ENCODE data around the gene KLK5. TPM values are rescaled to one million over a fixed set of nuclear protein-coding genes. Genes with fewer than 3 reads are reported as not detected.

Gene KLK5
- polyA plus RNA-seq, 1 donor (not counting 4 experiments of a cell fraction or from before 2014, with no cell fraction given): 477 TPM

GRCh38 chr19:50957587-50957986 lies 4.7 kb upstream of the KLK5 start:
- no peak for FAIRE-seq
- dilution Hi-C loops (cut with MboI; ENCODE audit: extremely low pct_ligation_motif_present, low sequenced_read_pairs): no loop called here
- no peak for TF ChIP-seq CTCF (optimal IDR thresholded peaks at IDR 0.05 in 1 of 3, IDR thresholded peaks at IDR 0.05 in 1 of 3, conservative IDR thresholded peaks at IDR 0.05 in 1 of 3; ENCODE audit: extremely low read depth in 1 of 3, insufficient read depth in 2 of 3, low read length in 3 of 3)
- TF ChIP-seq EZH2 (IDR thresholded peaks at IDR 0.05; ENCODE audit: low read length): no peak
- H3K27ac ChIP-seq (ENCODE audit: control insufficient read depth, insufficient read depth, low read length): no peak overlapping the region
- H3K27me3 ChIP-seq (ENCODE audit: control insufficient read depth, extremely low read depth, insufficient read depth, low read length): peaks cover 4% of the 10 kb centered on the region
- H3K4me2 ChIP-seq (ENCODE audit: control insufficient read depth, extremely low read depth, insufficient read depth, low read depth, low read length): no peak overlapping the region
- peaks cover 9% of the 10 kb centered on the region for H3K4me1 ChIP-seq (ENCODE audit: control insufficient read depth, extremely low read depth, insufficient read depth, low read length)
- DNase-seq (ENCODE audit: low read depth, low spot score): no peak
- H3K9me1 ChIP-seq (ENCODE audit: control insufficient read depth, extremely low read depth, insufficient read depth, low read length): no peaks in the 10 kb centered on the region
- H3K79me2 ChIP-seq (ENCODE audit: control insufficient read depth, insufficient read depth, low read length): peaks cover 2% of the 10 kb centered on the region
- no peaks in the 10 kb centered on the region for H3K36me3 ChIP-seq (ENCODE audit: control insufficient read depth in 2 of 2, extremely low read depth in 1 of 2, insufficient read depth in 2 of 2, low read length in 2 of 2)
- peaks cover 3% of the 10 kb centered on the region for H3K9me3 ChIP-seq (ENCODE audit: control insufficient read depth, low read depth, low read length)
- no peak overlapping the region for H3K4me3 ChIP-seq (ENCODE audit: control insufficient read depth in 2 of 3, extremely low read depth in 1 of 3, insufficient read depth in 2 of 3, low read depth in 1 of 3, low read length in 3 of 3)
- no peak overlapping the region for H3K9ac ChIP-seq (ENCODE audit: control insufficient read depth, extremely low read depth, insufficient read depth, low read length)
- no peak overlapping the region for H2AFZ ChIP-seq (ENCODE audit: control insufficient read depth, low read length)
- H4K20me1 ChIP-seq (ENCODE audit: control insufficient read depth, extremely low read depth, insufficient read depth, low read length): no peaks in the 10 kb centered on the region

- no peak overlapping the region for H2AFZ ChIP-seq (ENCODE audit: control insufficient read depth, low read length)
- FAIRE-seq (no peak), DNase-seq (ENCODE audit: low read depth, low spot score) (no peak)
- H3K36me3 ChIP-seq (ENCODE audit: control insufficient read depth in 2 of 2, extremely low read depth in 1 of 2, insufficient read depth in 2 of 2, low read length in 2 of 2): peaks cover 9 to 14% of the 10 kb centered on the region in 2 experiments
- TF ChIP-seq CTCF (optimal IDR thresholded peaks at IDR 0.05 in 1 of 3, IDR thresholded peaks at IDR 0.05 in 1 of 3, conservative IDR thresholded peaks at IDR 0.05 in 1 of 3; ENCODE audit: extremely low read depth in 1 of 3, insufficient read depth in 2 of 3, low read length in 3 of 3) (no peak), EZH2 (IDR thresholded peaks at IDR 0.05; ENCODE audit: low read length) (no peak)
- peaks cover 14% of the 10 kb centered on the region for H3K79me2 ChIP-seq (ENCODE audit: control insufficient read depth, insufficient read depth, low read length)
- H4K20me1 ChIP-seq (ENCODE audit: control insufficient read depth, extremely low read depth, insufficient read depth, low read length): no peaks in the 10 kb centered on the region
- H3K27ac ChIP-seq (ENCODE audit: control insufficient read depth, insufficient read depth, low read length): no peak overlapping the region
- no peak overlapping the region for H3K4me2 ChIP-seq (ENCODE audit: control insufficient read depth, extremely low read depth, insufficient read depth, low read depth, low read length)
- no peak overlapping the region for H3K4me3 ChIP-seq (ENCODE audit: control insufficient read depth in 2 of 3, extremely low read depth in 1 of 3, insufficient read depth in 2 of 3, low read depth in 1 of 3, low read length in 3 of 3)
- dilution Hi-C loops (cut with MboI; ENCODE audit: extremely low pct_ligation_motif_present, low sequenced_read_pairs): no loop called here
- no peaks in the 10 kb centered on the region for H3K9me1 ChIP-seq (ENCODE audit: control insufficient read depth, extremely low read depth, insufficient read depth, low read length)
- H3K4me1 ChIP-seq (ENCODE audit: control insufficient read depth, extremely low read depth, insufficient read depth, low read length): peaks cover 19% of the 10 kb centered on the region
- no peak overlapping the region for H3K9ac ChIP-seq (ENCODE audit: control insufficient read depth, extremely low read depth, insufficient read depth, low read length)
- no peaks in the 10 kb centered on the region for H3K9me3 ChIP-seq (ENCODE audit: control insufficient read depth, low read depth, low read length)
- H3K27me3 ChIP-seq (ENCODE audit: control insufficient read depth, extremely low read depth, insufficient read depth, low read length): no peaks in the 10 kb centered on the region
These were observed 3.0 kb downstream of the KLK5 start for GRCh38 chr19:50949861-50950260.

Measured in keratinocyte (primary cell).